GM10248 (cell line): ENCODE results near the gene WDTC1.

Experiments
- CTCF ChIA-PET: fragments of 300-600 bp; sonication (Branson Sonifier 250); formaldehyde crosslinking; extraction: SDS; loops from one replicate; lab custom pipeline; 2021; ENCODE audit warnings: antibody characterized with exemption; lab: Yijun Ruan, JAX
- POLR2A ChIA-PET: fragments of 350-650 bp; sonication (Branson Sonifier 250); formaldehyde crosslinking; extraction: SDS; loops from one replicate; lab custom pipeline; 2020; ENCODE audit warnings: antibody characterized with exemption; lab: Yijun Ruan, JAX
- DNase-seq: peaks from one replicate; pipeline ENCODE4 v3.0.0; 2012; ENCODE audit errors: extremely low spot score
- CTCF ChIP-seq: IDR thresholded peaks from 2 replicates; pipeline ENCODE4 v1.5.1; 2012; ENCODE audit warnings: mild to moderate bottlenecking, low read depth; ENCODE audit errors: extremely low read depth, missing control alignments, control extremely low read depth

WDTC1 gene

DNA sequence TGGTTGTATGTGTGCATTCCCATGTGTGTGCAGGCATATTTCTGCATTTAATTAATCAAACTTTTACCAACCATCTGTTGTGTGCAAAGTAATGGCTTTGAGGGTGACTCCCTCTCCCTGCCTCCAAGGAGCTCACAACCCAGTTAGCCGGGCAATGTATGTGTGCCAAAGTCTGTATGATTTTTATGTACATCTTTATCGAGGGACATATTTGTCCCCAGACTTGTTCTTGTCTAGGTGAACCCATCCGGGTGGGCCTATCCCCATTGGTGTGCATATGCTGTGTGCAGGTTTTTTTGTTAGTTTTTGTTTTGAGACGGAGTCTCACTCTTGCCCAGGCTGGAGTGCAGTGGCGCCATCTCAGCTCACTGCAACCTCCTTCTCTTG, 109.2 kb downstream of the WDTC1 start:
- no peak for TF ChIP-seq CTCF
- DNase-seq, result no peak
- ChIA-PET CTCF (interaction anchor here (0.7 to 9.2 kb wide), 7 partner anchors 11 to 54 kb away, joined by 3 to 112 read pairs (median 7); partner anchors contain the start of gene MAP3K6), POLR2A (no interaction called here)

DNA sequence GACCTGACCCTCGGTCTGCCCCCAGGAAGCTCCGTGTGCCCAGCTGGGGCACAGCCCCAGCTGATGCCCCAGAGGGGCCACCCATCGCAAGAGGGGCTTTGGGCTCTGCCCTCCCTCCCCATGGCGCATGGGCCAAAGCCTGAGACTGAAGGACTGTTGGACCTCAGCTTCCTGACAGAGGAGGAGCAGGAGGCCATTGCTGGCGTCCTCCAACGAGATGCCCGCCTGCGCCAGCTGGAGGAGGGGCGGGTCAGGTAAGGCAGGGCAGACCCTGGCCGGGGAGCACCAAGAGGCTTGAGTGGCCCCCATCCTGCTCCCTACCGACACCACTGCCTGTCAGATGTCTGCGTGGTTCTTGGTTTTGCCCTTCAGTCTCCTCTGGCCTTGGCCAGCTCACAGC, 110.8 kb downstream of the WDTC1 start:
- ChIA-PET CTCF (interaction anchor here (0.9 to 9.2 kb wide), 5 partner anchors 11 to 44 kb away, joined by 5 to 112 read pairs (median 7); partner anchors contain the start of gene MAP3K6), POLR2A (no interaction called here)
- no peak for DNase-seq
- TF ChIP-seq CTCF, result no peak

- CTCF ChIA-PET, result interaction anchor here (0.8 to 9.2 kb wide), 4 partner anchors 10 to 50 kb away, joined by 3 to 112 read pairs (median 29); no protein-coding TSS in a partner anchor
- TF ChIP-seq CTCF, result no peak
Measured at GRCh38 chr1:27346357-27346756, 111.9 kb downstream of the WDTC1 start.

DNA sequence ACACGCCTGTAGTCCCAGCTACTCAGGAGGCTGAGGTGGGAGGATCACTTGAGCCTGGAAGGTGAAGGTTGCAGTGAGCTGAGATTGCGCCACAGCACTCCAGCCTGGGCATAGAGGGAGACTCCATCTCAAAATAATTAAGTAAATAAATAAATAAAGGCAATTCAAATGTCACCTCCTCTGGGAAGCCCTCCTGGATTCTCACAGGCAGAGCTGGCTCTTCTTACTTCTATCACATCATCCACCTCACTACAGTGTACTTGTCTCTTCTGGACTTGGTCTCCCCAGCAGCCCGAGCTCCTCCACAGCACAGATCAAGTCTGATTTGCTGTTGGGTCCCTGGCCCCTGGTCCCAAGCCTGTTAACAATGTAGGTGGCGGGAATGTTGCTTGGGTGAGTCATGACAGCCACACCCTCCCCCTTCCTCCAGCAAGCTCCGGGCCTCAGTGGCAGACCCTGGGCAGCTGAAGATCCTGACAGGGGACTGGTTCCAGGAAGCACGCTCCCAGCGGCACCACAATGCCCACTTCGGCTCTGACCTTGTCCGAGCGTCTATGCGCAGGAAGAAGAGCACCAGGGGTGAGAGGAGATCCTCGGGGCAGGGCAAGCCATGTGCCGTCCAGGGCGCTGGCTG, 112.7 kb downstream of the WDTC1 start:
- POLR2A ChIA-PET, result no interaction called here
- CTCF ChIA-PET, result interaction anchor here (0.9 to 9.2 kb wide), 4 partner anchors 10 to 51 kb away, joined by 3 to 112 read pairs (median 29); no protein-coding TSS in a partner anchor
- no peak for TF ChIP-seq CTCF
- no peak for DNase-seq

More at GRCh38 chr1:27346357-27346756, 111.9 kb downstream of the WDTC1 start:
- POLR2A ChIA-PET, result no interaction called here
- no peak for DNase-seq

GRCh38 chr1:27348861-27349783, 114.7 kb downstream of the WDTC1 start:
- ChIA-PET POLR2A (interaction anchor here (0.6 kb wide), 1 partner anchor 259 kb away, joined by 3 read pairs; no protein-coding TSS in a partner anchor), CTCF (interaction anchor here (0.7 to 2.3 kb wide), 4 partner anchors 9 to 303 kb away, joined by 3 to 17 read pairs (median 4); no protein-coding TSS in a partner anchor)
- TF ChIP-seq CTCF, result no peak
- DNase-seq, result peak; percentile 71
